Activated gamma-delta T cell treated with anti-CD3 and anti-CD28 coated beads, Interleukin-2, amount 50 U/mL, for 16 hours (primary cell): ENCODE measurements around the gene C20orf204.
"Not testable (repeated sequence)": the region's sequence is repeated elsewhere in the genome, so short reads cannot be mapped to it uniquely, and the experiment has no call there.

Experiments
- DNase-seq: peaks from one replicate; pipeline ENCODE4 v3.0.0-alpha.2; 2020; ENCODE audit warnings: low read depth

Gene C20orf204

GRCh38 chr20:64083378-64083803, 47.4 kb downstream of the C20orf204 start:
- DNase-seq, result peak; percentile 46

DNA sequence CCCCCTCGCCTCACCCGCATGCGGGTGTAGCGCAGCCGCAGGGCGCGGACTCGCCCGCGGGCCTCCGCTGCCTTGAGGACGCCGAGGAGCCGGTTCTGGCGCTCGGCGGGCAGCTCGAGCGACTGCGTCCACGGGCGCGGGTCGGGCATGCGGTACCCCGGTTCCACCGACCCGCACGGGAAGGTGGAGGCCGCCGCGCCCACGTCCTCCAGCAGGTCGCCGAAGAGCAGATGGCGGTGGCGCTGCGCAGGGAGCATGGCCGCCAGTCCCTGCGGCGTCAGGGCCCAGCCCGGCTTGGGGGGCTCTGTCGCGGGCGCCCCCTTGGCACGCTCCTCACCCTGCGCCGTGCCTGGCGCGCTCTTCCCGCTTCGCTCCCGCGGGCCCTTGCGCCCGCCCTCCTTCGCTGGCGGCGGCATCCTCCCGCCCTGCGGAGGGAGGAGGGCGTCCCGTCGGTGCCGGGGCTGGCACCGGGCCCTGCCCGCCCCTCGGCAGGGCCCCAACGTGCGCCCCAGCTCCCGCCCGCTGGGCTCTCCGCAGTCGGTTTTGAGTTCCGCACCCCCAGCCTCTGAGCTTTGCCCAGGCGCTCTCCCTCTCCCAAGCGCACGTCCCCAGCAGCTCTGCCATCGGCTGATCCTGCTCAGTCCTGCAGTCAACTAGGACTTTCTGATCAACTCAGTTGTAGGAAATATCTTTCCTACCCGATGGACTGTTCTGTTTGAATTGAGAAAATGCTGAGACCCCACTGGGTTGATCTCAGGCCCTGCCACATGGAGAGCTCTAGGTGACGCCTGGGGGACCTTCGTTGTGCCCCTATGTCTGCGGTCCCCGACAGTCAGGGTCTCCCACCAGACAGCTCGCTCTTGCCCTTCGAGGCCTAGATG, 48.1 kb downstream of the C20orf204 start, which contains the start of gene LKAAEAR1:
LKAAEAR1 (minus strand) TSS at position 595 of the 881 bp plus-strand sequence; CDS start at position 416, 179 bp downstream.
- no peak for DNase-seq

DNA sequence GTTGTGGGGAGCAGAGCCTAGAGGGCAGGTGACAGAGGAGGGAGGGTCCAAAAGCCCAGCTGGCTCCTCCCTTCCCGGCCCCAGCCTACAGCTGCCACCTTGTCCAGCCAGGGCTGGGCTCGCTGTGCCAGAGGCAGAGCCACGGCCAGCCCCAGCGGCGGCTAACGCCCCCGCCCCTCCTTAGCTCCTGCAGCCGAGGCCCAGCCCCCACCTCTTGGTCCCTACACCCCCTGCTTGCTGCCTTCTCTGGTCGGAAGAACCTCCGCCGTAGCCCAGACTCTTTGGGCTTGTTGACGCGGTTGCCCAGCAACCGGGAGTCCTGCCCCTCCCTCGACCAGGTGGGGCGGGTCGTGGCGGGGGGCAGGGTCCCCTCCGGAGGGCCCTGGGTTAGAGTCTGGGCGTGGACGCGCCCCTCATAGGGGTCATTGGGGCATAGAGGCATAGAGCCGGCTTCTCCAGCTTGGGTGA, 48.7 kb downstream of the C20orf204 start:
- no peak for DNase-seq

DNA sequence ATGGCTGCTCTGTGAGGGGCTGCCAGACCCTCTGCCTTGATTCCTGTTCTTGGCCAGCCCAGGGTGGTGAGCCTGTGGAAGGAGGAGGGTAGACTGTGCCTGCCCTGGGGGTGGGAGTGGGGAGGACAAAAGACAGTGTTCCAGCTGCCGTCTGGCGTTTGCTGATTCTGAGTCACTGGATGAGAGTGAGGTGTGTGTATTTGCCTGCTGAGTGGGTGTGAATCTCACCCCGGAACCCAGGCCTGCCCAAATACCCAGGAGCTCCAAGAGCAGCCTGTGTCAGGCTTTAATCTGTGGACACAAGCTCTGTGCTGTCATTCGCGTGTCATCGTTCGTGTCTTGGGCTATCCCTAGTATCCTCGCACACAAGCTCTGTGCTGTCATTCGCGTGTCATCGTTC, 50.8 kb downstream of the C20orf204 start:
- DNase-seq, result no peak

GRCh38 chr20:64087226-64087825, 51.3 kb downstream of the C20orf204 start:
- not testable (repeated sequence) for DNase-seq

GRCh38 chr20:64088586-64088985, 52.6 kb downstream of the C20orf204 start:
- DNase-seq, result not testable (repeated sequence)
